Thyroid gland (tissue), 4 donors: ENCODE results near the gene GJC1.

Experiments used
- CTCF ChIP-seq, 6 experiments: fragments of 200-600 bp in 3 of 6; fragments of 450-650 bp in 3 of 6; sonication (generic) in 3 of 6; IDR thresholded peaks; one replicate each; pipeline ENCODE4 v1.5.1; 2016 to 2019; ENCODE audit warnings: antibody characterized with exemption in 6 of 6, mild to moderate bottlenecking in 2 of 6, inconsistent platforms in 1 of 6, moderate library complexity in 1 of 6
- POLR2A ChIP-seq, 2 donors: fragments of 450-650 bp; IDR thresholded peaks; one replicate each; pipeline ENCODE4 v1.6.1; 2017; ENCODE audit warnings: antibody characterized with exemption in 2 of 2, mild to moderate bottlenecking in 2 of 2, moderate library complexity in 1 of 2

GRCh38 chr17:44759916-44760243 lies 70.2 kb downstream of the GJC1 start:
- TF ChIP-seq CTCF (IDR thresholded peaks at IDR 0.05) (no peak), POLR2A (IDR thresholded peaks at IDR 0.05) (no peak)
